SK-N-SH treated with all-trans-retinoic acid at 6 μM for 48 hours (cell line): Measurements from ENCODE around the gene TGM5.

Experiments
- CSDC2 ChIP-seq: fragments of 250-450 bp; sonication (Bioruptor Pico); IDR thresholded peaks from 2 replicates; pipeline ENCODE4 v1.5.0; 2020; ENCODE audit warnings: mild to moderate bottlenecking, moderate library complexity
- CSRNP3 ChIP-seq: fragments of 250-450 bp; sonication (Bioruptor Pico); IDR thresholded peaks from 2 replicates; pipeline ENCODE4 v1.5.1; 2021; ENCODE audit warnings: mild to moderate bottlenecking, moderate library complexity
- ISL1 ChIP-seq: fragments of 250-450 bp; sonication (Bioruptor Pico); IDR thresholded peaks from 2 replicates; pipeline ENCODE4 v2.1.2; 2022; ENCODE audit warnings: mild to moderate bottlenecking, moderate library complexity
- OSR1 ChIP-seq: fragments of 250-450 bp; sonication (Bioruptor Pico); IDR thresholded peaks from 2 replicates; pipeline ENCODE4 v1.8.0; 2022; ENCODE audit warnings: moderate library complexity, mild to moderate bottlenecking, inconsistent platforms
- TSHZ2 ChIP-seq: fragments of 250-450 bp; sonication (Bioruptor Pico); IDR thresholded peaks from 2 replicates; pipeline ENCODE4 v1.5.0; 2020; ENCODE audit warnings: mild to moderate bottlenecking, moderate library complexity
- ZFP3 ChIP-seq: fragments of 250-450 bp; sonication (Bioruptor Pico); IDR thresholded peaks from 2 replicates; pipeline ENCODE4 v1.5.0; 2020; ENCODE audit warnings: mild to moderate bottlenecking, moderate library complexity
- ZNF70 ChIP-seq: fragments of 450-650 bp; formaldehyde crosslinking; IDR thresholded peaks from 2 replicates; pipeline ENCODE4 v1.5.0; 2020; ENCODE audit warnings: mild to moderate bottlenecking, moderate library complexity

- TF ChIP-seq OSR1 (CRISPR knock-in tag) (no peak), ZFP3 (CRISPR knock-in tag) (no peak), ISL1 (CRISPR knock-in tag) (no peak), CSRNP3 (no peak), CSDC2 (CRISPR knock-in tag) (no peak), TSHZ2 (no peak), ZNF70 (CRISPR knock-in tag) (no peak)
Observed at GRCh38 chr15:43225201-43225949, 41.4 kb downstream of the TGM5 start.
